IMR-90 (cell line): Measurements from ENCODE around the gene DIABLO. TPM values are rescaled to one million over a fixed set of nuclear protein-coding genes. Genes with fewer than 3 reads are reported as not detected.

Experiments
- ATAC-seq: fragments of 200-7000 bp; cut with Tn5 transposase; 2 replicates; pipeline ENCODE4 v1.9.1; 2020; ENCODE audit warnings: low read depth, mild to moderate bottlenecking, moderate library complexity
- BruUV-seq: library from RNA; stranded (reverse); fragments of 400-500 nt; replicated peaks from 2 replicates; lab custom pipeline; 2021; lab: Mats Ljungman, UMichigan
- CTCF ChIA-PET: fragments of 300-600 bp; formaldehyde crosslinking; extraction: SDS; loops from one replicate; lab custom pipeline; 2021; ENCODE audit warnings: antibody characterized with exemption; lab: Yijun Ruan, JAX
- POLR2A ChIA-PET: fragments of 300-600 bp; sonication (Branson Sonifier 250); formaldehyde crosslinking; loops from one replicate; lab custom pipeline; 2022; ENCODE audit warnings: antibody characterized with exemption; ENCODE audit not compliant: unreplicated experiment; lab: Charles Lee
- DNase-seq: peaks from one replicate; pipeline ENCODE4 v3.0.0; 2013
- H2AFZ ChIP-seq: replicated peaks from 2 replicates; pipeline ENCODE3; 2013; ENCODE audit warnings: low read length, mild to moderate bottlenecking; ENCODE audit not compliant: poor library complexity
- H2AK5ac ChIP-seq: 2 replicates; pipeline ENCODE4 v1.6.1; 2013; ENCODE audit warnings: low read depth, low read length, inconsistent platforms
- H2AK9ac ChIP-seq: replicated peaks from 2 replicates; pipeline ENCODE3; 2013; ENCODE audit warnings: mild to moderate bottlenecking, low read depth, low read length, moderate library complexity; ENCODE audit not compliant: poor library complexity
- H2BK120ac ChIP-seq: 2 replicates; pipeline ENCODE4 v1.6.1; 2013; ENCODE audit warnings: low read depth, low read length, inconsistent platforms
- H2BK15ac ChIP-seq: 3 replicates; pipeline ENCODE4 v1.6.1; 2013; ENCODE audit warnings: low read depth, low read length, inconsistent platforms
- H2BK20ac ChIP-seq: 2 replicates; pipeline ENCODE4 v1.6.1; 2013; ENCODE audit warnings: low read depth, mild to moderate bottlenecking, inconsistent platforms, low read length, moderate library complexity
- H2BK5ac ChIP-seq: 2 replicates; pipeline ENCODE4 v1.6.1; 2013; ENCODE audit warnings: mild to moderate bottlenecking, low read depth, low read length, inconsistent platforms; ENCODE audit not compliant: poor library complexity, severe bottlenecking
- H3K14ac ChIP-seq: replicated peaks from 2 replicates; pipeline ENCODE4 v1.6.1; 2013; ENCODE audit warnings: low read depth, low read length, inconsistent platforms
- H3K18ac ChIP-seq: 2 replicates; pipeline ENCODE4 v1.6.1; 2013; ENCODE audit warnings: low read depth, low read length, control low read depth
- H3K23ac ChIP-seq: 2 replicates; pipeline ENCODE4 v1.6.1; 2013; ENCODE audit warnings: low read depth, low read length, inconsistent platforms
- H3K27ac ChIP-seq: 2 replicates; pipeline ENCODE4 v1.5.1; 2013; ENCODE audit warnings: mild to moderate bottlenecking, control low read depth, low read length; ENCODE audit not compliant: insufficient read depth
- H3K27me3 ChIP-seq: 2 replicates; pipeline ENCODE4 v1.6.1; 2013; ENCODE audit warnings: low read length; ENCODE audit not compliant: control insufficient read depth, insufficient read depth
- H3K36me3 ChIP-seq: 2 replicates; pipeline ENCODE4 v1.6.1; 2013; ENCODE audit warnings: low read length, mixed read lengths; ENCODE audit not compliant: control insufficient read depth, insufficient read depth
- H3K4ac ChIP-seq: 2 replicates; pipeline ENCODE4 v1.6.1; 2013; ENCODE audit warnings: low read depth, low read length, inconsistent platforms
- H3K4me1 ChIP-seq: 2 replicates; pipeline ENCODE4 v1.6.1; 2013; ENCODE audit warnings: low read length, mixed read lengths; ENCODE audit not compliant: control insufficient read depth, insufficient read depth
- H3K4me2 ChIP-seq: 2 replicates; pipeline ENCODE4 v1.6.1; 2013; ENCODE audit warnings: low read depth, mild to moderate bottlenecking, control low read depth, low read length, moderate library complexity
- H3K4me3 ChIP-seq: 2 replicates; pipeline ENCODE4 v1.5.1; 2013; ENCODE audit warnings: low read depth, mild to moderate bottlenecking, control low read depth, low read length, moderate library complexity; ENCODE audit not compliant: insufficient read depth
- H3K56ac ChIP-seq: 2 replicates; pipeline ENCODE4 v1.6.1; 2013; ENCODE audit warnings: low read length, inconsistent platforms; ENCODE audit not compliant: insufficient read depth; ENCODE audit errors: extremely low read depth
- H3K79me1 ChIP-seq, 2 experiments: 2 replicates each; pipeline ENCODE4 v1.6.1; 2013; ENCODE audit warnings: low read length in 2 of 2, inconsistent platforms in 1 of 2, low read depth in 1 of 2
- H3K9ac ChIP-seq: 2 replicates; pipeline ENCODE4 v1.6.1; 2013; ENCODE audit warnings: low read depth, low read length, control low read depth
- H3K9me1 ChIP-seq: 2 replicates; pipeline ENCODE4 v1.6.1; 2013; ENCODE audit warnings: low read length, inconsistent platforms; ENCODE audit not compliant: insufficient read depth
- H3K9me3 ChIP-seq: 2 replicates; pipeline ENCODE4 v1.6.1; 2013; ENCODE audit warnings: low read length; ENCODE audit not compliant: control insufficient read depth, insufficient read depth
- H4K20me1 ChIP-seq: 2 replicates; pipeline ENCODE4 v1.6.1; 2013; ENCODE audit warnings: low read length, inconsistent platforms; ENCODE audit not compliant: insufficient read depth
- H4K5ac ChIP-seq: 2 replicates; pipeline ENCODE4 v1.6.1; 2013; ENCODE audit warnings: mild to moderate bottlenecking, low read depth, low read length, control low read depth
- H4K8ac ChIP-seq, 2 experiments: 2 replicates each; pipeline ENCODE4 v1.6.1; 2013; ENCODE audit warnings: low read depth in 2 of 2, low read length in 2 of 2, control low read depth in 1 of 2, inconsistent platforms in 1 of 2
- H4K91ac ChIP-seq: 2 replicates; pipeline ENCODE4 v1.6.1; 2013; ENCODE audit warnings: low read depth, low read length, inconsistent platforms; ENCODE audit not compliant: insufficient read depth
- BHLHE40 ChIP-seq: fragments of 150-350 bp; IDR thresholded peaks from 2 replicates; pipeline ENCODE4 v1.6.1; 2016; ENCODE audit warnings: mild to moderate bottlenecking, low read depth, low read length
- CEBPB ChIP-seq: IDR thresholded peaks from 2 replicates; pipeline ENCODE4 v1.6.1; 2012; ENCODE audit warnings: low read depth, low read length, improper control_type of control experiment
- MAFK ChIP-seq: IDR thresholded peaks from 2 replicates; pipeline ENCODE4 v1.6.1; 2012; ENCODE audit warnings: low read depth, low read length, improper control_type of control experiment
- MAZ ChIP-seq: IDR thresholded peaks from 2 replicates; pipeline ENCODE4 v1.6.1; 2012; ENCODE audit warnings: low read depth, mild to moderate bottlenecking, low read length, improper control_type of control experiment, moderate library complexity, borderline replicate concordance
- POLR2A ChIP-seq: IDR thresholded peaks from 2 replicates; pipeline ENCODE4 v1.6.1; 2012; ENCODE audit warnings: mild to moderate bottlenecking, low read depth, low read length
- RAD21 ChIP-seq: IDR thresholded peaks from 2 replicates; pipeline ENCODE4 v1.6.1; 2012; ENCODE audit warnings: low read length, improper control_type of control experiment
- RCOR1 ChIP-seq: IDR thresholded peaks from 2 replicates; pipeline ENCODE4 v1.6.1; 2012; ENCODE audit warnings: mild to moderate bottlenecking, low read length, improper control_type of control experiment; ENCODE audit not compliant: insufficient replicate concordance
- RFX5 ChIP-seq: IDR thresholded peaks from 2 replicates; pipeline ENCODE4 v1.8.0; 2012; ENCODE audit warnings: low read depth, mild to moderate bottlenecking, low read length, moderate library complexity
- SMC3 ChIP-seq: fragments of 150-350 bp; IDR thresholded peaks from 2 replicates; pipeline ENCODE4 v1.6.1; 2016; ENCODE audit warnings: low read depth, mild to moderate bottlenecking, antibody characterized with exemption, low read length, moderate library complexity
- USF2 ChIP-seq: fragments of 150-350 bp; IDR thresholded peaks from 2 replicates; pipeline ENCODE4 v1.6.1; 2017; ENCODE audit warnings: mild to moderate bottlenecking, antibody characterized with exemption, low read length, low read depth
- WGBS, 2 experiments: methylation state at CpG; one replicate each; pipeline versions ENCODE4 v1.1.5 to v1.1.7; 2013; ENCODE audit warnings: missing lambda C conversion rate in 2 of 2; ENCODE audit not compliant: insufficient read length in 1 of 2; ENCODE audit errors: extremely low coverage in 2 of 2; 5-methylcytosine and 5-hydroxymethylcytosine counted together
- dilution Hi-C: fragments of 300-500 bp; cut with HindIII; formaldehyde crosslinking; loops from one replicate; pipeline ENCODE4 v1.14.3; 2018; ENCODE audit warnings: low sequenced_read_pairs; ENCODE audit not compliant: unreplicated experiment
- in situ Hi-C: fragments of 300-500 bp; cut with MboI; formaldehyde crosslinking; loops from 3 replicates; pipeline ENCODE4 v1.14.3; 2019; ENCODE audit warnings: low sequenced_read_pairs, inconsistent platforms, mixed read lengths
- intact Hi-C: fragments of 100-400 bp; cut with micrococcal nuclease; formaldehyde crosslinking; loops from 2 replicates; pipeline ENCODE4 v1.10.0; 2022
- polyA plus RNA-seq, 3 experiments: library from polyadenylated mRNA; depleted of rRNA; stranded (reverse); fragments of >200 nt; gene quantifications; 2 replicates each; pipeline ENCODE4 v1.2.3, GENCODE V29; 2012; ENCODE audit warnings: low replicate concordance in 1 of 3
- total RNA-seq: library from RNA; depleted of rRNA; stranded (reverse); fragments of >200 nt; gene quantifications from 2 replicates; pipeline ENCODE4 v1.2.3, GENCODE V29; 2012
- TF ChIP-seq, protein P1 (sequence below): fragments of 150-350 bp; IDR thresholded peaks from 2 replicates; pipeline ENCODE4 v1.6.1; 2016; ENCODE audit warnings: low read depth, mild to moderate bottlenecking, low read length, moderate library complexity, borderline replicate concordance

DIABLO gene
- total and polyA plus RNA-seq, 2 of the 4 experiments (the other 2 are of a cell fraction) = 69.7 to 102 TPM

GRCh38 chr12:122194804-122195203, 31.0 kb downstream of the DIABLO start:
- Histone ChIP-seq H2AFZ (no peak overlapping the region), H3K4ac (no peak overlapping the region), H3K79me1 (no peaks in the 10 kb centered on the region), H3K36me3 (no peaks in the 10 kb centered on the region), H3K14ac (no peak overlapping the region), H4K20me1 (no peaks in the 10 kb centered on the region), H3K4me2 (no peak overlapping the region), H2BK120ac (no peak overlapping the region), H3K18ac (no peak overlapping the region), H2BK20ac (no peak overlapping the region), H3K9me1 (0 out of 2 replicates have a peak, but pooled peaks cover 4% of the 10 kb centered on the region), H2AK5ac (no peak overlapping the region), H3K4me1 (peaks cover 4% of the 10 kb centered on the region), H2AK9ac (no peak overlapping the region), H3K56ac (no peak overlapping the region), H3K4me3 (no peak overlapping the region), H4K5ac (no peak overlapping the region), H3K9me3 (peaks cover 2% of the 10 kb centered on the region; the same call in 1 of the 2 replicates), H2BK5ac (no peak overlapping the region), H3K27ac (no peak overlapping the region), H4K8ac (no peak overlapping the region), H4K91ac (no peak overlapping the region), H3K27me3 (no peaks in the 10 kb centered on the region), H2BK15ac (no peak overlapping the region), H3K23ac (no peak overlapping the region), H3K9ac (no peak overlapping the region)
- BruUV-seq = no TSS peak
- CTCF ChIA-PET = no interaction called here
- intact Hi-C loops (no loop called here), in situ Hi-C loops (loop anchor here (5.0 kb wide), 2 partner anchors 63 to 138 kb away; no protein-coding TSS in a partner anchor), dilution Hi-C loops (no loop called here)
- no peak for TF ChIP-seq RCOR1
- TF ChIP-seq POLR2A = no peak
- TF ChIP-seq MAZ = no peak
- TF ChIP-seq USF2 = no peak
- no peak for TF ChIP-seq CEBPB
- no peak for TF ChIP-seq RFX5
- TF ChIP-seq, protein P1, sequence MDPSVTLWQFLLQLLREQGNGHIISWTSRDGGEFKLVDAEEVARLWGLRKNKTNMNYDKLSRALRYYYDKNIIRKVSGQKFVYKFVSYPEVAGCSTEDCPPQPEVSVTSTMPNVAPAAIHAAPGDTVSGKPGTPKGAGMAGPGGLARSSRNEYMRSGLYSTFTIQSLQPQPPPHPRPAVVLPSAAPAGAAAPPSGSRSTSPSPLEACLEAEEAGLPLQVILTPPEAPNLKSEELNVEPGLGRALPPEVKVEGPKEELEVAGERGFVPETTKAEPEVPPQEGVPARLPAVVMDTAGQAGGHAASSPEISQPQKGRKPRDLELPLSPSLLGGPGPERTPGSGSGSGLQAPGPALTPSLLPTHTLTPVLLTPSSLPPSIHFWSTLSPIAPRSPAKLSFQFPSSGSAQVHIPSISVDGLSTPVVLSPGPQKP = no peak
- no peak for TF ChIP-seq BHLHE40
- no peak for TF ChIP-seq SMC3
- no peak for TF ChIP-seq RAD21
- TF ChIP-seq MAFK = no peak
- no CpG with 5 or more reads among the region's 1 CpG for WGBS, 2 experiments
- ATAC-seq (no peak), DNase-seq (no peak)
- POLR2A ChIA-PET = interaction anchor here (0.5 to 0.7 kb wide), 2 partner anchors 9 to 72 kb away, joined by 3 to 9 read pairs; no protein-coding TSS in a partner anchor
